NCI-H1436 treated with DMSO at 0.1 percent for 48 hours (cell line): ENCODE results near the gene E2F1.

Experiments used
- DNase-seq: peaks from one replicate; lab custom pipeline; 2025; lab: John Stamatoyannopoulos, UW

E2F1 gene, protein sequence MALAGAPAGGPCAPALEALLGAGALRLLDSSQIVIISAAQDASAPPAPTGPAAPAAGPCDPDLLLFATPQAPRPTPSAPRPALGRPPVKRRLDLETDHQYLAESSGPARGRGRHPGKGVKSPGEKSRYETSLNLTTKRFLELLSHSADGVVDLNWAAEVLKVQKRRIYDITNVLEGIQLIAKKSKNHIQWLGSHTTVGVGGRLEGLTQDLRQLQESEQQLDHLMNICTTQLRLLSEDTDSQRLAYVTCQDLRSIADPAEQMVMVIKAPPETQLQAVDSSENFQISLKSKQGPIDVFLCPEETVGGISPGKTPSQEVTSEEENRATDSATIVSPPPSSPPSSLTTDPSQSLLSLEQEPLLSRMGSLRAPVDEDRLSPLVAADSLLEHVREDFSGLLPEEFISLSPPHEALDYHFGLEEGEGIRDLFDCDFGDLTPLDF

GRCh38 chr20:33686100-33686983, at the start of gene E2F1:
E2F1 (minus strand) TSS chr20:33686385; CDS start chr20:33686264, 121 bp downstream.
- peak; percentile 74 for DNase-seq

GRCh38 chr20:33733654-33734576, 47.7 kb upstream of the E2F1 start:
- DNase-seq: no peak

GRCh38 chr20:33732166-33732970, 46.2 kb upstream of the E2F1 start:
- no peak for DNase-seq

- DNase-seq: no peak
Observed at GRCh38 chr20:33731693-33732165, 45.5 kb upstream of the E2F1 start, which contains the start of gene ZNF341. ZNF341 (plus strand) TSS chr20:33731996; CDS start chr20:33732022, 26 bp downstream.

- DNase-seq: no peak
Observed at GRCh38 chr20:33730946-33731692, 44.9 kb upstream of the E2F1 start.

DNA sequence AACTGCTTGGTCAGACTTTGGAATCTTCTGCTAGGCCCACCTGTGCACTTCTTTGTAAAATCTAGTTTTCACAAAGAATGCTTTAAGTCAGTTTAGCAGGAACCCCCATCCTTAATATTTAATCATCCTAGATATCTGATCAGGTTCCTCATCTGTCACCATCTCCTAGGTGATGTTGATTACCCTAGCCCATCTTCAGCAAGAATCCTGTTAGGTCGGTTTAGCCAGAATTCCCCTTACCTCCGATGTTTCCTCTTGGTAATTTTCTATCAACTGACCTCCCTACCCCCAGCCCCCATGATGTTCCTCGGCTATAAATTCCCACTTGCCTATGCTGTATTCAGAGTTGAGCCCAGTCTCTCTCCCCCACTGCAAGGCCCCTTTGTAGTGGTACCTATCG, 42.9 kb upstream of the E2F1 start:
- no peak for DNase-seq

GRCh38 chr20:33728463-33728862, 42.3 kb upstream of the E2F1 start:
- no peak for DNase-seq

DNA sequence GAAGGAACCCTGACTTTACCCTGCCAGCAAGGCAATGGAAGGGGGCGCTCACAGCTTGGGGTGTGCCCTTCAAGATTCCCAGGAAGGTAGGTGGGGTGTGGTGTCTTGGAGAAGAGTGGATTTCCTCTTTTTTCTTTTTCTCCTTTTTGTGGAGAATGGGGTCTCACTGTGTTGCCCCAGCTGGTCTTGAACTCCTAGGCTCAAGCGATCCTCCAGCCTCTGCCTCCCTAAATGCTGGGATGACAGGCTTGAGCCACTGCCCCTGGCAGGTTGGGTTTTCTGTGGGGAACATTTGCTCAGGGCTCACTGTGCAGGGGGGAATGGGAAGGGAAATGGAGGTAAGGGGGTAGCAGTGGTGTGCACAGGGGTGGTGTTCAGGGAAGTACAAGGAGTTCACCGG, 41.6 kb upstream of the E2F1 start:
- DNase-seq: no peak

- DNase-seq: no peak
Observed at GRCh38 chr20:33727115-33727479, 40.9 kb upstream of the E2F1 start.

DNA sequence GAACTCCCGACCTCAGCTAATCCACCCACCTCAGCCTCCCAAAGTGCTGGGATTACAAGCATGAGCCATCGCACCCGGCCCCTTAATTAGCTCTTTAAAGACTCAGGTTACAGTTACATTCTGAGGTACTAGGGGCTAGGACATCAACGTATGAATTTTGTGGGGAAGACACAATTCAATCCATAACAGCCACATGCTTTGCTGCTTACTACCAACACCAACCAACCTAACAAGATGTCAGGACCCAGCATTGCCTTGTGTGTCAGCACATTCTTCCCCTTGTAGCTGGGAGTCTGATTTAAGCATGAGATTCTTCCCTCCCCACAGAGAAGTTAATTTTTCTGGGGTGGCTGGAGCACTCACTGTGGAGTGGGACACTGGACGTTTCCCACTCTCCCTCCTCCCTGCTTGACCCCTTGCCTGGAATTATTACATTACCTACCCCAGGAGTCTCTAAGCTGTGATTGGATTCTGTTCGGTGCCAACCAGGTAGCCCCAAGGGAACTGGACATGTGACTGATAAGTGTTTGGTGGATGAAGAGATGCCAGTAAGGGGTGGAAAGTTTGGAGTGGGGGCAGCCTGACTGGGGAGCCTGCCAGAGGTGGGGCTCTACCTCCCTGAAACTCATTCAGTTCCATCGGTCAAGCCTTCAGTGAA, 39.6 kb upstream of the E2F1 start:
- no peak for DNase-seq

GRCh38 chr20:33724439-33725094, 38.4 kb upstream of the E2F1 start:
- DNase-seq: no peak

- DNase-seq: no peak
Observed at GRCh38 chr20:33721391-33722140, 35.4 kb upstream of the E2F1 start.

- DNase-seq: peak; percentile 93
Observed at GRCh38 chr20:33719989-33720709, 34.0 kb upstream of the E2F1 start, which contains the start of gene PXMP4. PXMP4 (minus strand) TSS chr20:33720310; CDS start chr20:33720207, 103 bp downstream.

- no peak for DNase-seq
Observed at GRCh38 chr20:33719277-33719988, 33.2 kb upstream of the E2F1 start.

DNA sequence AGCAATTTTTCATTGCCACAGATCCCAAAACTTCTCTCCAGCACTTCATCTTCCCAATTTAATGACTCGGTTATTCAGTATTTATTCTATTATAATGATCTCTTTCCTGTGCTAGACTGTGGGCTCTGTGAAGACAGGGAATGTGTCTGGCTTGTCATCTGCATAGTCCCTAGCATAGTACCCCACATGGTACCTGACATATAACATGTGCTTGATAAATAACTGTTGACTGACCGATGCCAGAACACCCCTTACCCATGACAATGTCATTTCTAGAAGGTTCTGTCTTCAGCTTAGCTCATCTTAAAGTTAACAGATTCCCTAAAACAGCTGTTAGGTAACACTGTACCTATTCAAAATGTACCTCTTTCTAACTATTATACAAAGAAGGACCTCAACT, 30.3 kb upstream of the E2F1 start:
- DNase-seq: no peak

- no peak for DNase-seq
Observed at GRCh38 chr20:33713865-33714367, 27.7 kb upstream of the E2F1 start.

DNA sequence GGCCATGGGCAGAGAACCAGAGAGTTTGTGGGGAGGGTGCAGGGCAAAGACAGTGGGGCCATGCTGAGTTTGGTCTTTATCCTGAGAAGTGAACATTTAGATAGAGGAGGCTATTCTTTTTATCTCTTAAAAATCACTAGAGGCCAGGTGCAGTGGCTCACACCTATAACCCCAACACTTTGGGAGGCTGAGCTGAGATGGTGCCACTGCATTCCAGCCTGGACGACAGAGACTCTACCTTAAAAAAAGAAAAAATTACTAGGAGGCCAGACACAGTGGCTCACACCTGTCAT, 25.2 kb upstream of the E2F1 start:
- DNase-seq: no peak
